ENCODE data around the gene SPO11.

The SPO11 gene

DNA sequence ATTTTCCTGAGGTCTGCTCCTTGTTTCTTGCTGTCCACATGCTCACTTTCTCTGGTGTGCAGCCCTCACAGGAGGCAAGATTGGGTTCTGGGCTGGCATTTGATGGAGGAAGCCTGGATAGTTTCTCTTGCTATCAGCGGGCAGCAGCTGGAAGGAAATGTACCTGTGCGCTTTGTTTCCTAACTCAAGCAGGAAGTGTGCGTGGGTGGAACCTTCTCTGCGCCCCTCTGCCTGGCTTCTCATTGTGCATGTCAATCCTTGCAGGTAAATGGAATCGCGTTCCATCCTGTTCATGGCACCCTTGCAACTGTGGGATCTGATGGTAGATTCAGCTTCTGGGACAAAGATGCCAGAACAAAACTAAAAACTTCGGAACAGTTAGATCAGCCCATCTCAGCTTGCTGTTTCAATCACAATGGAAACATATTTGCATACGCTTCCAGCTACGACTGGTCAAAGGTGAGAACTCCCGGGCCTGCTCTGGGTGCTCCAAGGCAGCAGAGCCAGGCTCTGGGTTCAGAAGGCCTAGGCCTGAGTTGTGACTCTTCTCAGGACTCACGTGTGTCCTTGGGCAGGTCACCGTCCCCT, 44.8 kb downstream of the SPO11 start:
- H3K79me1 ChIP-seq (ENCODE audit: low read length) = no peaks in the 10 kb centered on the region
- no peak overlapping the region for H3K4me3 ChIP-seq (ENCODE audit: low read length)
- no peak overlapping the region for H2BK5ac ChIP-seq (ENCODE audit: low read length)
- H3K23ac ChIP-seq (ENCODE audit: low read length) = no peak overlapping the region
- H3K4ac ChIP-seq (ENCODE audit: low read depth, low read length) = no peak overlapping the region
- no peak overlapping the region for H3K9ac ChIP-seq (ENCODE audit: low read length)
- H3K56ac ChIP-seq (ENCODE audit: low read length) = no peak overlapping the region
- no peaks in the 10 kb centered on the region for H3K27me3 ChIP-seq (ENCODE audit: insufficient read depth, low read length, poor library complexity)
- H3K79me2 ChIP-seq (ENCODE audit: control insufficient read depth, insufficient read depth, low read length) = no peaks in the 10 kb centered on the region
- no peak overlapping the region for H4K8ac ChIP-seq (ENCODE audit: low read depth, low read length)
- no peak overlapping the region for H3K27ac ChIP-seq (ENCODE audit: low read depth, low read length)
- H2AK5ac ChIP-seq (ENCODE audit: low read length) = no peak overlapping the region
- H3K4me2 ChIP-seq (ENCODE audit: low read length) = no peak overlapping the region
- H4K5ac ChIP-seq (ENCODE audit: low read length) = no peak overlapping the region
- peaks cover 36% of the 10 kb centered on the region for H3K36me3 ChIP-seq (ENCODE audit: control insufficient read depth, insufficient read depth, low read length)
- H2BK15ac ChIP-seq (replicated peaks; ENCODE audit: low read depth) = no peak overlapping the region
- H3K4me1 ChIP-seq (ENCODE audit: control insufficient read depth, low read depth, low read length) = no peaks in the 10 kb centered on the region
- WGBS (ENCODE audit: extremely low coverage, insufficient coverage, low lambda C conversion rate) = no CpG with 5 or more reads among the region's 12 CpGs
- H3K18ac ChIP-seq (ENCODE audit: low read length) = no peak overlapping the region
- H2BK120ac ChIP-seq (ENCODE audit: low read depth, low read length) = no peak overlapping the region
- no peak for DNase-seq

- no CpG with 5 or more reads among the region's 14 CpGs for WGBS (ENCODE audit: extremely low coverage, insufficient coverage, low lambda C conversion rate)
- no peaks in the 10 kb centered on the region for H3K79me1 ChIP-seq (ENCODE audit: low read length)
- H4K8ac ChIP-seq (ENCODE audit: low read depth, low read length) = no peak overlapping the region
- DNase-seq = no peak
- no peaks in the 10 kb centered on the region for H3K79me2 ChIP-seq (ENCODE audit: control insufficient read depth, insufficient read depth, low read length)
- no peak overlapping the region for H2AK5ac ChIP-seq (ENCODE audit: low read length)
- no peak overlapping the region for H3K56ac ChIP-seq (ENCODE audit: low read length)
- H3K4ac ChIP-seq (ENCODE audit: low read depth, low read length) = no peak overlapping the region
- H2BK5ac ChIP-seq (ENCODE audit: low read length) = no peak overlapping the region
- no peaks in the 10 kb centered on the region for H3K27me3 ChIP-seq (ENCODE audit: insufficient read depth, low read length, poor library complexity)
- no peak overlapping the region for H3K9ac ChIP-seq (ENCODE audit: low read length)
- H2BK15ac ChIP-seq (replicated peaks; ENCODE audit: low read depth) = no peak overlapping the region
- no peak overlapping the region for H3K18ac ChIP-seq (ENCODE audit: low read length)
- H3K27ac ChIP-seq (ENCODE audit: low read depth, low read length) = no peak overlapping the region
- H3K4me2 ChIP-seq (ENCODE audit: low read length) = no peak overlapping the region
- peaks cover 32% of the 10 kb centered on the region for H3K36me3 ChIP-seq (ENCODE audit: control insufficient read depth, insufficient read depth, low read length)
- H3K4me1 ChIP-seq (ENCODE audit: control insufficient read depth, low read depth, low read length) = no peaks in the 10 kb centered on the region
- no peak overlapping the region for H3K23ac ChIP-seq (ENCODE audit: low read length)
- H4K5ac ChIP-seq (ENCODE audit: low read length) = no peak overlapping the region
- H2BK120ac ChIP-seq (ENCODE audit: low read depth, low read length) = no peak overlapping the region
- no peak overlapping the region for H3K4me3 ChIP-seq (ENCODE audit: low read length)
These were observed 45.5 kb downstream of the SPO11 start for GRCh38 chr20:57374931-57375651.

DNA sequence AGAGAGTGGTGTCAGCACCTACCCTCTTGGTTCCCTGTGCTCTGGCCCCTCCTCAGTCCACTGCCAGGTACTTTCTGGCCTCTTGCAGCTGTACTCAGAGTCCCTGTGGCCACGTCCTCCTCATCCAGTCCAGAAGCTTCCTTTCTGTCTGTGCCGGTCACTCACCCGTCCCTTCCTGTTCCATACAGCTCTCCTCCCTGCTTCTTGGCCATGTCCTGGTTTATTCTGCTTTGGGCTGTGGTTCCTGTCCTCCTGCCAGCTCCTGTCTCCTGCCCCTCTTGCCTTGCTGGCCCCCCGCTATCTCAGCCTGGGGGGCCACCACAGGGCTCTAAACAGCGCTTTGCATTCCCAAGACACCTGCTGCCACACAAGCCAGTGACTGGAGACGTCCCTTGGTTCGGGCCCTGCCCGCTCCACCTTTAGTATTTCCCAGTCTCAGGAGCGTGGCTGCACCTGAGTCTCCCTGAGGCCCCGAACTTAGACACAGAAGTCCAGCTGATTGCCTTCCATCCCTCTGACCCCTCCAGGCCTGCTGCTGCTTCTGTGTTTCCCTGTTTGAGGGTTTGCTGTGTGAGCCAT, 46.1 kb downstream of the SPO11 start:
- peaks cover 28% of the 10 kb centered on the region for H3K36me3 ChIP-seq (ENCODE audit: control insufficient read depth, insufficient read depth, low read length)
- H2BK120ac ChIP-seq (ENCODE audit: low read depth, low read length) = no peak overlapping the region

GRCh38 chr20:57377350-57377749, 47.7 kb downstream of the SPO11 start:
- Histone ChIP-seq H3K4me2 (ENCODE audit: low read length) (no peak overlapping the region), H3K36me3 (ENCODE audit: control insufficient read depth, insufficient read depth, low read length) (peaks cover 20% of the 10 kb centered on the region), H2AK5ac (ENCODE audit: low read length) (no peak overlapping the region), H4K5ac (ENCODE audit: low read length) (no peak overlapping the region), H3K27me3 (ENCODE audit: insufficient read depth, low read length, poor library complexity) (no peaks in the 10 kb centered on the region), H3K79me2 (ENCODE audit: control insufficient read depth, insufficient read depth, low read length) (no peaks in the 10 kb centered on the region), H3K4ac (ENCODE audit: low read depth, low read length) (no peak overlapping the region), H3K4me1 (ENCODE audit: control insufficient read depth, low read depth, low read length) (no peaks in the 10 kb centered on the region), H2BK15ac (replicated peaks; ENCODE audit: low read depth) (no peak overlapping the region), H3K4me3 (ENCODE audit: low read length) (no peak overlapping the region), H3K56ac (ENCODE audit: low read length) (no peak overlapping the region), H3K79me1 (ENCODE audit: low read length) (no peaks in the 10 kb centered on the region), H3K23ac (ENCODE audit: low read length) (no peak overlapping the region), H2BK120ac (ENCODE audit: low read depth, low read length) (no peak overlapping the region), H3K27ac (ENCODE audit: low read depth, low read length) (no peak overlapping the region), H2BK5ac (ENCODE audit: low read length) (no peak overlapping the region), H3K18ac (ENCODE audit: low read length) (no peak overlapping the region), H3K9ac (ENCODE audit: low read length) (no peak overlapping the region), H4K8ac (ENCODE audit: low read depth, low read length) (no peak overlapping the region)
- no peak for DNase-seq
- WGBS (ENCODE audit: extremely low coverage, insufficient coverage, low lambda C conversion rate) = no CpG with 5 or more reads among the region's 13 CpGs

More for the DNA sequence above, 46.1 kb downstream of the SPO11 start:
- no peak overlapping the region for H3K27ac ChIP-seq (ENCODE audit: low read depth, low read length)
- no peak overlapping the region for H3K23ac ChIP-seq (ENCODE audit: low read length)
- no peak overlapping the region for H3K9ac ChIP-seq (ENCODE audit: low read length)
- H3K79me1 ChIP-seq (ENCODE audit: low read length) = no peaks in the 10 kb centered on the region
- H3K4me1 ChIP-seq (ENCODE audit: control insufficient read depth, low read depth, low read length) = no peaks in the 10 kb centered on the region
- H4K8ac ChIP-seq (ENCODE audit: low read depth, low read length) = no peak overlapping the region
- no CpG with 5 or more reads among the region's 10 CpGs for WGBS (ENCODE audit: extremely low coverage, insufficient coverage, low lambda C conversion rate)
- no peak for DNase-seq
- no peak overlapping the region for H3K56ac ChIP-seq (ENCODE audit: low read length)
- H2BK5ac ChIP-seq (ENCODE audit: low read length) = no peak overlapping the region
- no peaks in the 10 kb centered on the region for H3K79me2 ChIP-seq (ENCODE audit: control insufficient read depth, insufficient read depth, low read length)
- H4K5ac ChIP-seq (ENCODE audit: low read length) = no peak overlapping the region
- no peak overlapping the region for H3K4ac ChIP-seq (ENCODE audit: low read depth, low read length)
- no peak overlapping the region for H3K4me2 ChIP-seq (ENCODE audit: low read length)
- H2AK5ac ChIP-seq (ENCODE audit: low read length) = no peak overlapping the region
- no peak overlapping the region for H3K4me3 ChIP-seq (ENCODE audit: low read length)
- no peak overlapping the region for H3K18ac ChIP-seq (ENCODE audit: low read length)
- H2BK15ac ChIP-seq (replicated peaks; ENCODE audit: low read depth) = no peak overlapping the region
- no peaks in the 10 kb centered on the region for H3K27me3 ChIP-seq (ENCODE audit: insufficient read depth, low read length, poor library complexity)

- Histone ChIP-seq H3K23ac (ENCODE audit: low read length) (no peak overlapping the region), H3K27ac (ENCODE audit: low read depth, low read length) (no peak overlapping the region), H3K79me2 (ENCODE audit: control insufficient read depth, insufficient read depth, low read length) (no peaks in the 10 kb centered on the region), H4K5ac (ENCODE audit: low read length) (no peak overlapping the region), H2BK15ac (replicated peaks; ENCODE audit: low read depth) (no peak overlapping the region), H3K4ac (ENCODE audit: low read depth, low read length) (no peak overlapping the region), H3K9ac (ENCODE audit: low read length) (no peak overlapping the region), H3K18ac (ENCODE audit: low read length) (no peak overlapping the region), H2BK5ac (ENCODE audit: low read length) (no peak overlapping the region), H4K8ac (ENCODE audit: low read depth, low read length) (no peak overlapping the region), H2AK5ac (ENCODE audit: low read length) (no peak overlapping the region), H3K36me3 (ENCODE audit: control insufficient read depth, insufficient read depth, low read length) (peaks cover 20% of the 10 kb centered on the region), H3K4me2 (ENCODE audit: low read length) (no peak overlapping the region), H2BK120ac (ENCODE audit: low read depth, low read length) (no peak overlapping the region), H3K79me1 (ENCODE audit: low read length) (no peaks in the 10 kb centered on the region), H3K56ac (ENCODE audit: low read length) (no peak overlapping the region), H3K27me3 (ENCODE audit: insufficient read depth, low read length, poor library complexity) (no peaks in the 10 kb centered on the region), H3K4me1 (ENCODE audit: control insufficient read depth, low read depth, low read length) (no peaks in the 10 kb centered on the region), H3K4me3 (ENCODE audit: low read length) (no peak overlapping the region)
- no CpG with 5 or more reads among the region's 16 CpGs for WGBS (ENCODE audit: extremely low coverage, insufficient coverage, low lambda C conversion rate)
- no peak for DNase-seq
These were observed 48.5 kb downstream of the SPO11 start for GRCh38 chr20:57378107-57378506.
